GM19025 (cell line): ENCODE data around the gene NXT2.
A peak's percentile ranks its signal among the peaks of the same experiment; 100 is the strongest.
"Not testable (repeated sequence)": the region's sequence is repeated elsewhere in the genome, so short reads cannot be mapped to it uniquely, and the experiment has no call there.

Experiments used
- ATAC-seq: cut with Tn5 transposase; IDR thresholded peaks from one replicate; pipeline ENCODE4 v1.9.1; 2021; ENCODE audit warnings: mild to moderate bottlenecking, low read depth, moderate library complexity; ENCODE audit not compliant: unreplicated experiment

Gene NXT2

DNA sequence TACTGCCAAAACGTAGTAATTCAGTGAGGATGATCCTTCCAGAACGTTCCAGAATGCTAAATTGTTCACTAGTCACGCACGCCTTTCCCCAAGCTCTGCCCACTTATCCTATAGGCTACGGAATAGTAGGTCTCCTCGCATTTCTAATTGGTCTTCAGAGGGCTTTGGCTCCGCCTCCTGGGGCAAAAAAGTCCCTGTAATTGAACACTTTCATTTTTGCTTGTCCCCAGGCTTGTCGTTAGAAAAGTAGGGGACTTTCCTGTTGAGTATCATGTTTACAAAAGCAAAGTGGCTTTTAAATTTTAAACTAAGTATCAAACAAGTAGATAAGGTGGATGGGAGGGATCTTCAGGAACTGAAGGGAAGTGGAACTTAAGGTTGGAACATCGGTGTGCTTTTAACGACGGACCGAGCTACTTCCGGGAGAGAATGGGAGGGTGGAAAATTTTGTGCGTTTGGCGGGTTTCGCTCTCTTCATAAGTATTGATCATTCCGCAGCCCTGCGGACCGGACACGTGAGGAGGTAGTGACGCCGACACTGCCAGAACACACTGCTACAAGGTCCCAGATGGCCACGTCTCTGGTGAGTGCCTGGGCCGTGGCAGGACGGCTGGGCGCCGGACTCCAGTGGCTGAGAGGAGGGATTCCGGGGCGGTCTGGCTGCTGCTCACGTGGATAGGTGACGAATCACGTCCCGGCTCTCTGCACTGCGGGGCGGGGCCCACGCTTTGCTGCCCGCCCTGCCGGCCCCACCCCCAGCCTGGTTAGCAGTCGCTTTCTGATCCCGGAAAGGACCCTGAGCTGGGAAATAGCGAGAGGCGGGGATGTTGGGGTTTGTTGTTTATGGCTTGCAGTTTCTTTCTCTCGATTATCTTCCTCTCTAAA lies at the start of gene NXT2:
Gene NXT2 (plus strand): TSS at position 406 of the 885 bp plus-strand sequence. CDS start 163 bp downstream, at position 569.
- peak; percentile 95 for ATAC-seq

- no peak for ATAC-seq
Observed at GRCh38 chrX:109487640-109488039, 49.0 kb upstream of the NXT2 start.

GRCh38 chrX:109489174-109489573 lies 47.5 kb upstream of the NXT2 start:
- no peak for ATAC-seq

- no peak for ATAC-seq
Observed at GRCh38 chrX:109498434-109498833, 38.2 kb upstream of the NXT2 start.

GRCh38 chrX:109501176-109501575 lies 35.5 kb upstream of the NXT2 start:
- ATAC-seq = no peak

- ATAC-seq = no peak
Observed at GRCh38 chrX:109508915-109509314, 27.7 kb upstream of the NXT2 start.

- ATAC-seq = no peak
Observed at GRCh38 chrX:109511113-109511512, 25.5 kb upstream of the NXT2 start.

GRCh38 chrX:109519001-109519400 lies 17.6 kb upstream of the NXT2 start:
- no peak for ATAC-seq

- no peak for ATAC-seq
Observed at GRCh38 chrX:109533005-109533404, 3.6 kb upstream of the NXT2 start.

GRCh38 chrX:109533631-109534030 lies 3.0 kb upstream of the NXT2 start:
- no peak for ATAC-seq

- no peak for ATAC-seq
Observed at GRCh38 chrX:109534933-109535332, 1.7 kb upstream of the NXT2 start.

GRCh38 chrX:109535578-109535977 lies 1.1 kb upstream of the NXT2 start:
- no peak for ATAC-seq

- ATAC-seq = no peak
Observed at GRCh38 chrX:109537324-109537665, 651 bp downstream of the NXT2 start.

- not testable (repeated sequence) for ATAC-seq
Observed at GRCh38 chrX:109539007-109539406, 2.4 kb downstream of the NXT2 start.

DNA sequence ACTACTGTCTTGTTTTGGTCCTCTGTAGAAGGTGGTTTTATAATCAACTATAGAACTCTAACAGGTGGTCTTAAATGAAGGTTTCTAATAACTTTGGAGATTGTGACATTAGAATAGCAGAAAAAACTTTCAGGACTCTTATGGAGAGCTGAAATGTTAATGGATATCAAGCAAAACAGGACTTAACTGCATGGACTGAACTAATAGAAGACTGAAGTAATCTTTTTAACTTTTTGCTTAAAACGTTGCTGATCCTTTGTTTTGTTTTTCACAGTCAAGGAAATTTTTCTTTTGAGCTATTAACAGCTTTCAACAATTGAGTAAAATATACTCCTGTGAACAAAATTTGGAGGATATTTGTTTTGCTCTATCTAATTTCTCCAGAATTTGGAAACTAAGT lies 17.2 kb downstream of the NXT2 start:
- ATAC-seq = no peak

GRCh38 chrX:109576083-109576482 lies 39.4 kb downstream of the NXT2 start:
- ATAC-seq = not testable (repeated sequence)

GRCh38 chrX:109577055-109577454 lies 40.4 kb downstream of the NXT2 start:
- no peak for ATAC-seq

DNA sequence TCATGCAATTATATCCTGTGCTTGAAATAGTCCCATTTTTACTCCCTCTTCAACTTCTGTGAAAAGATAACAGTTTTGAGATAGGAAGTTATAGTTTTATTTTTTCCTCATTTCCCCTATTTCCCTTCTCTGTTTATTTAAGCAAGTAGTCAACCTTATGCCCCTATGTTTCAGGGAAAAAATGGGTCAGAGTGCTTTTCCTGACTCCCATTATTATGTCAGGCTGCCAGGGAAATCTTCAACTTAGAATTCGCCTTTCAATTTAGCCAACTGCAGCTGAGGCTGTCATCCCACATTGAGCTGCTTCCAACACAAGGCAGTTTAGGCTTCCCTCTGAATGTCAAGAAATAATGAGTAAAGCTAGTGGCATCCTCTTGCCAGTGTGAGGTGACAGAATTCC lies 42.3 kb downstream of the NXT2 start:
- ATAC-seq = no peak

GRCh38 chrX:109585488-109585887 lies 48.8 kb downstream of the NXT2 start:
- no peak for ATAC-seq

DNA sequence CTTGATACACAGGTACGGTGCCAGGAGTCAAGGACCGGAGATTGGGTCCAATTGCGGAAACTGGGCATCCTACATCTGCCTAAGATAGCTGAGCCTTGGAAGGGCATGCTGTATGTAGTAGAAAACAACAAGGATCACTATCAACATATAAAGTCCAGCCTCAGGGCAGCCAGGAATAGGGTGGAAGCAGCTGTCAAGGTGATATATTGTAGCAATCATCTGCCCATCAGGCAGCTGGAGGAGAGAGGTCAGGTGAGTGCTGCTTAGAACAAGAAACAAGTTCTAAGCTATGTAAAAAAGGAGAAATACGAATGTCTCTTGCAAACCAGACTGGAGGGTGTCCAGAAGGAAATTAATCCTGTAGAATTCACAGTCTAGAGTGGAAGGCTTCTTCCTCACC lies 53.5 kb downstream of the NXT2 start:
- no peak for ATAC-seq
